Smooth muscle cell of the brain vasculature (primary cell): ENCODE measurements around the gene VMAC.
"Not testable (repeated sequence)": the region's sequence is repeated elsewhere in the genome, so short reads cannot be mapped to it uniquely, and the experiment has no call there.

Experiments used
- DNase-seq: peaks from one replicate; pipeline ENCODE4 v3.0.0-alpha.2; 2012; ENCODE audit warnings: low read depth, low spot score

VMAC gene

DNA sequence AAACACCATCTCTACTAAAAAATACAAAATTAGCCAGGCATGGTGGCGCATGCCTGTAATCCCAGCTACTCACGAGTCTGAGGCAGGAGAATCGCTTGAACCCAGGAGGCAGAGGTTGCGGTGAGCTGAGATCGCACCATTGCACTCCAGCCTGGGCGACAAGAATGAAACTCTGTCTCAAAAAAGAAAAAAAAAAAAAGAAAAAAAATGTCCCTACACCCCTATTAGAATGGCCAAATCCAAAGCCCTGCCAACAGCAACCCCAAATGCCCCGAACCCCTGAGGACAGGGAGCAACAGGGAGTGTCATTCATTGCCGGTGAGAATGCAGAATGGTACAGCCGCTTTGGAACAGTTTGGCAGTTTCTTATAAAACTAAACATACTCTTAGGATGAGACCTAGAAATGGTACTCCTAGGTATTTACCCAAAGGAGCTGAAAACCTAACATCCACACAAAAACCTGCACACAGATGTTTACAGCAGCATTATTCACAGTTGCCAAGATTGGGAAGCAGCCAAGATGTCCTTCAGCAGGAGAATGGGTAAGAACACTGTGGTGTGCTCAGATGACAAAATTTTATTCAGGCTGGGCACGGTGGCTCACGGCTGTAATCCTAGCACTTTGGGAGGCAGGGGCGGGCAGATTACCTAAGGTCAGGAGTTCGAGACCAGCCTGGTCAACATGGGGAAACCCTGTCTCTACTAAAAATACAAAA is 21.4 kb upstream of the VMAC start:
- not testable (repeated sequence) for DNase-seq

- DNase-seq = not testable (repeated sequence)
Observed at GRCh38 chr19:5884065-5884811, 20.4 kb upstream of the VMAC start.

- DNase-seq = no peak
Observed at GRCh38 chr19:5889288-5889971, 15.2 kb upstream of the VMAC start.

DNA sequence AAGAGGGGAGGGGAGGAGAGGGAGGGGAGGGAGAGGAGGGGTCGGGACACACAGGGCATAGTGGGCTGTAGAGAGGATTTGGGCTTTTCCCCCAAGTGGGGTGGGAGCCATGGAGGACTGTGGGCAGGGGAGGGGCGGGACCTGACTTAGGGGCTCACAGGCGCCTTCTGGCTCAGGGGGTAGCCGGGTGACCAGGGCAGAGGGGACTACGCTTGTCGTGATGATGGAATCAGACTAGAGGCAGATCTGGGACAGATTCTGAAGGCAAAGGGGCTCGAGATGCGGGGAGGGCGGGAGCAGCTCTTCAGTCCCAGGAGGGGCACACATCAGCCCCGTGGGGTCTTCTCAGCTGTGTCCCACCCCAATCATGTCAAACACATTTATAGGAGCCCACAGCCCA is 14.6 kb upstream of the VMAC start:
- DNase-seq = no peak

- DNase-seq = no peak
Observed at GRCh38 chr19:5891572-5891937, 13.1 kb upstream of the VMAC start.

GRCh38 chr19:5891938-5892771 is 12.5 kb upstream of the VMAC start:
- DNase-seq = no peak

GRCh38 chr19:5892772-5893275 is 11.8 kb upstream of the VMAC start:
- DNase-seq = no peak

DNA sequence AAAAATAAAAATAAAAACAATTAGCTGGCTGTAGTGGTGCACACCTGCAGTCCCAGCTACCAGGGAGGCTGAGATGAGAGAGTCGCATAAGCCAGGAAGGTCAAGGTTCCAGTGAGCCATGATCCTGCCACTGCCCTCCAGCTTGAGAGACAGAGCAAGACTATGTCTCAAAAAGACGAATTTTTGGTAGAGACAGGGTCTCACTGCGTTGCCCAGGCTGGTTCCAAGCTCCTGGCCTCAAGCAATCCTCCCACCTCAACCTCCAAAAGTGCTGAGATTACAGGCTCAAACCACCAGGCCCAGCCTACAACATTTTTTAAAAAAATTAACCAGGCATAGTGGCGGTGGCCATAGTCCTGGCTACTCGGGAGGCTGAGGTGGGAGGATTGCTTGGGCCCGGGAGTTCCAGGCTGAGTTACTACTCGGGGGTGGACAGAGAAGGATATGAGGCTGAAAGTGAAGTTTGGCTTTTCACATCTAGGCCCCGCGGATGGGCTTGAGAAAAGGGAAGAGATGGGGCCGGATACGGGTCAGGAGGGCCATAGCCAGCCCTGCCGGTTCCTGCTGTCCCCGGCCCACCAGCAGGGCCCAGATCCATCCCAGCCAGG is 11.3 kb upstream of the VMAC start:
- no peak for DNase-seq

DNA sequence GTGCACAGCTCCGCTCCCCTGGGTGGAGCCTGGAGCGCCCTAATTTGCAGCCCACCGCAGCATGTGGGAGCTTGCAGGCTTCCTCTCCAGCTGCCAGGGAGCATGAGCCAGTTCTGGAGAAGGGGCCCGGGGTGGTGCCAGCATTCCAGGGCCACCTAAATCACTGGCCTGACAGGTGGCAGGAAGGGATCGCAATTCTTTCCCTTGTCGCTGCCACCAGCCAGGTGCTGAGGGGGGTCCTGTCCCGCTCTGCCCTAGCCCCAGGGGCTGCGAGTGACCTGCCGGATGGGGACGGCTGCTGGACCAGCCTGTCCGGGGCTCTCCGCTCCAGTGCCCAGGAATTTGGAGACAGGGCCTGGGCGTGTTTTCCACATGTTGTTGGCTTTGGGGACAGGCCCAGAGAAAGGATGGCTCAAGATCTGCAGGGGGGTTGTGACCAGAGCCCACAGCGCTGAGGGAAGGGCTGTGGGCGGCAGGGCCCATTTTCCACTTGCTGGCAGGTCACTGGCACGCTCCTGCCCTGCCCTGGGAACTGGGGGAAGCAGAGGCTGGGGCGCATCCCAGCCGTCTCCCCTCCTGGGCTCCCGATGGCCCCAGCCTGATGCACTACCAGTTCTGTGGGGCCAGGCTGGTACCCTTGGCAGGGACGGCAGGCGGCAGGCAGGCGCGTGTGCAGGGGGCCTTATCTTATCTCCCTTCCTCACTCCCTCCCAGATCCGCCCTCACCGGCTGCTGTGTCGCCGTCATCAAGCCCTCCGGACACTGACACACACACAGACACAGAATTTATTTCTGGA is 10.6 kb upstream of the VMAC start:
- DNase-seq = no peak

DNA sequence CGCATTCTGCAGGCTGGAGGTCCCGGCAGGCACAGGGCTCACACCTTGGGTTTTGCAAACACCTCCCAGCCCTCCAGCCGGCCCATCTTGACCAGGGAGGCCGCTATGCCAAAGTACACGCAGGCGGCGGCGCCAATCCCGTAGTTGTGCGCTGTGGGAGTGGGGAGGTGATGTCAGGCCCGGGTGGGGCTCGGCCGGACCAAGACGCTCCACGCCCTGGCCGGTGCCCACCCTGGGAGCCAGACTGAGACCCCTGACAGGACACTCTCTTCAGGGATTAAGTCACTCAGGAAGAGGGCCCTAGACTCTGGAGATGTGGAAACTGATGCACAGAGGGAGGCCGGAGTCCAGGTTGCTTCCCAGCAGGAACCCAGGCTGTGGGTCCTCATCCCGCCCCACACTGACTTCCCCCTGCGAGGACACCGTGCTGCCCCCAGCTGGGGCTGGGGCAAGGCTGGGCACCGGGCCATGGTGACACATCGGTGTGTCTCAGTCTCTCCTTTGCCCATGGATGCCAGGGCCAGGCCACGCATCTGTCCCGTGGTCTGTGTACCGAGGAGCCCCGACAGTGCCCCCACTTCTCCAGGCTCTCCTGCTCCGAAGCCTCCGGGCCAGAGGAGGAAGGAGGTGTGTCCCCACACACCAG is 9.8 kb upstream of the VMAC start:
- DNase-seq = no peak

DNA sequence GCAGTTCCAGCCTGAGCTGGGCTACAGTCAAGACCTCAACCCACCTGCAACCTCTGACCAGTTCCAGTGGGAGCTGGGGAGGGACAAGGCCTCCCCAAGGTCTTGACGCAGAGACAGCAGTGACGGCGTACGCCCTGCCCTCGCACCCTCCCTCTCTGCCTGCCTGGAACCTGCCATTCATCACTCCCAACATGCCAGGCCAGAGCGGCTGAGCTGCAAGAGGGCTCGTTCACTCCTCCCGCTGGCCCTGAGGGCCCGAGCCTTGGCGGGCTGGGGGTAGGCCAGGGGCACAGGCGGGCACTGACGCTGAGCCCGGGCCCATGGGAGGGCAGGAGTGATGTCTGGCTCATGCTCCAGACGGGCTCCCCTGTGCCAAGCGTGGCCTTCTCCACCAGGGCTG is 9.3 kb upstream of the VMAC start:
- no peak for DNase-seq

DNA sequence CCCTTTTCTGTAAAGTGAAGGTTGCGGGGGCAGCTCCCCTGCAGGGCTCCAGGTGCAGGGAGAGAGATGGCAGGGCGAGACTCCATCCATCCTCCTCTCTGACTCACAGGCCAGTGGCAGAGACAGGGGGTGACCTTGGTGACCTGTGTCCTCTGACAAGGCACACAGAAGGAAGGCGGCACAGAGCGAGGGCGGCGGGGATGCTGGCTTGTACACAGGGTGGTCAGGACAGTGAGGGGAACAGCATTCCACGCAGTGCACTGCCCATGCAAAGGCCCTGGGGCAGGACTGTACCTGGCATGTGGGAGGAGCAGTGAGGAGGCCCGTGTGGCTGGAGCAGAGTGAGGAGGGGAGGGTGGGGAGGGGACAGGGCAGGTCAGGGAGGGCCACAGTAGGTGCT is 8.8 kb upstream of the VMAC start:
- DNase-seq = no peak

GRCh38 chr19:5896365-5897076 is 8.2 kb upstream of the VMAC start:
- no peak for DNase-seq

GRCh38 chr19:5897189-5897969 is 7.3 kb upstream of the VMAC start:
- no peak for DNase-seq

- DNase-seq = no peak
Observed at GRCh38 chr19:5899728-5900526, 4.7 kb upstream of the VMAC start.

DNA sequence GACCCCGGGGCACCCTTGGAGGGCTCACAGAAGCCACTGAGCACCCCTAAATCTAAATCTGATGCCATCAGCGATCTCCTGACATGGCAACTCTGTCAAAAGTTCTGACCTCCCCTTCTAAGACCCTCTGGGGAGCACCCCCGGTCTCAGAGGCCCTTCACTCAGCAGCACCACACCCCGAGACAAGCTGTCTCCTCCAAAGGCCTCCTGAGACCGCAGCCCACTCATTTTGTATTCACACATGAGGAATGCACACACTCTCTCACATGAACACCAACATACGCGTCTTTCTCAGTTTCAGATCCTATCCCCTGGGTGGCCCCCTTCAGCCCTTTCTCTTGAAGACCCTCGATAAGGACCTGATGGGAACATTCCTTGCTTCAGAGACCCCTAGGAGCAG is 3.7 kb upstream of the VMAC start:
- DNase-seq = no peak

DNA sequence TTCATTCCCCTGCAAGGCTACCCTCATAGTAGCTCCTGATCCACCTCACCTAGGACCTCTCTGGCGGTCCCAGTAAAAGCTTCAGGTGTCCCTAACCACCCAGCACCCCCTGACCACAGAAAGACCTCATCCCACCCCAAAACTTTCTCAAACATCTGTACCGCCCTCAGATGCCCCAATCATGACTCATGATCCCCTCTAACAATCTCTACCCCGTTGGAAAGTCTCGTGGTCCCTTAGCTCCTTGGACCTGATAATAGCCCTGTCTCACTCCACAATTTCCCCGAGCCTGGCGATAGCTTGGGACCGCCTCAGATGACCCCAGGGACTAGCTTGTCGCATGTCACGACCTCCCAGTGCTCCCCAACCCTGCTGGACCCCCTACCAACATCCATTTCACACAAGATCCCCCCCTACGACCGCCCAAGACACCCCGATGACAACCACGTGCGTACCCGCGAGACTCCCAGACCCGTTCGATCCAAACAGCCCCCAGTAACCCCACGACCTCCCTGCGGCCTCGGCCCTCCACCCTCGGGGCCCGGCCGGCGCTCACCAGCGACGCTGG is 1.5 kb upstream of the VMAC start:
- DNase-seq = no peak
